Transverse colon (tissue), 4 donors: ENCODE measurements around the gene TIMM29. TPM values are rescaled to one million over a fixed set of nuclear protein-coding genes. Genes with fewer than 3 reads are reported as not detected.

Experiments
- DNase-seq: peaks from one replicate; pipeline ENCODE4 v3.0.0-alpha.2; 2019
- H3K27ac ChIP-seq, 4 donors: fragments of 200-600 bp; sonication (generic); 2 replicates each; pipeline ENCODE4 v1.5.1; 2016 to 2018; ENCODE audit warnings: inconsistent platforms in 4 of 4
- H3K27me3 ChIP-seq: fragments of 200-600 bp; sonication (generic); 2 replicates; pipeline ENCODE4 v1.5.1; 2017; ENCODE audit warnings: inconsistent platforms
- H3K36me3 ChIP-seq, 4 donors: fragments of 200-600 bp; sonication (generic); 2 replicates each; pipeline ENCODE4 v1.5.1; 2017 to 2019; ENCODE audit warnings: inconsistent platforms in 4 of 4
- H3K4me1 ChIP-seq, 4 donors: fragments of 200-600 bp; sonication (generic); 2 replicates each; pipeline ENCODE4 v1.5.1; 2017 to 2020; ENCODE audit warnings: inconsistent platforms in 4 of 4
- H3K4me3 ChIP-seq, 4 donors: fragments of 200-600 bp; sonication (generic); 1 replicate in 1 of 4; 2 replicates in 3 of 4; pipeline versions ENCODE4 v1.5.1 to v1.6.1; 2017 to 2019; ENCODE audit warnings: inconsistent platforms in 4 of 4
- H3K9me3 ChIP-seq, 2 donors: fragments of 200-600 bp; sonication (generic); 2 replicates each; pipeline ENCODE4 v1.5.1; 2017 to 2019; ENCODE audit warnings: inconsistent platforms in 2 of 2
- EP300 ChIP-seq: sonication (generic); formaldehyde crosslinking; IDR thresholded peaks from one replicate; pipeline ENCODE4 v1.6.1; 2017; ENCODE audit warnings: antibody characterized with exemption, low read depth
- POLR2A ChIP-seq: fragments of 450-650 bp; IDR thresholded peaks from one replicate; pipeline ENCODE4 v1.6.1; 2016; ENCODE audit warnings: antibody characterized with exemption, mild to moderate bottlenecking, moderate library complexity
- POLR2AphosphoS5 ChIP-seq, 3 donors: sonication (generic); formaldehyde crosslinking; IDR thresholded peaks; one replicate each; pipeline ENCODE4 v1.6.1; 2016; ENCODE audit warnings: antibody characterized with exemption in 3 of 3
- WGBS, 2 donors: methylation state at CpG; one replicate each; pipeline ENCODE4 v1.1.5; 2018; ENCODE audit warnings: low coverage in 1 of 2; 5-methylcytosine and 5-hydroxymethylcytosine counted together
- in situ Hi-C, 4 donors: fragments of 200-750 bp; cut with MboI; loops; one replicate each; pipeline versions ENCODE4 v1.15.0 to v1.15.1; 2017; ENCODE audit warnings: low sequenced_read_pairs in 3 of 4, low pct_ligation_motif_present in 1 of 4, low pct_unique_long_range_greater_than_20kb in 1 of 4
- intact Hi-C: fragments of 100-400 bp; cut with DNase I; formaldehyde crosslinking; loops from one replicate; pipeline ENCODE4 v1.15.1; 2023; ENCODE audit warnings: low total_unique reads
- total RNA-seq, 4 donors: library from RNA; depleted of rRNA; stranded (reverse); fragments of >200 nt; gene quantifications; one replicate each; pipeline ENCODE4 v1.1.0, GENCODE V29; 2016
- TF ChIP-seq, protein P1 (sequence below), 5 experiments: fragments of 200-600 bp in 3 of 5; fragments of 450-650 bp in 2 of 5; sonication (generic) in 3 of 5; IDR thresholded peaks; 1 replicate in 2 of 5; 2 replicates in 3 of 5; pipeline ENCODE4 v1.5.1; 2016 to 2017; ENCODE audit warnings: antibody characterized with exemption in 5 of 5, inconsistent platforms in 3 of 5, mild to moderate bottlenecking in 2 of 5, moderate library complexity in 1 of 5

Gene TIMM29
- total RNA-seq, 4 donors from 2014 or later, result 40.0 to 45.3 (median 43.2) TPM

DNA sequence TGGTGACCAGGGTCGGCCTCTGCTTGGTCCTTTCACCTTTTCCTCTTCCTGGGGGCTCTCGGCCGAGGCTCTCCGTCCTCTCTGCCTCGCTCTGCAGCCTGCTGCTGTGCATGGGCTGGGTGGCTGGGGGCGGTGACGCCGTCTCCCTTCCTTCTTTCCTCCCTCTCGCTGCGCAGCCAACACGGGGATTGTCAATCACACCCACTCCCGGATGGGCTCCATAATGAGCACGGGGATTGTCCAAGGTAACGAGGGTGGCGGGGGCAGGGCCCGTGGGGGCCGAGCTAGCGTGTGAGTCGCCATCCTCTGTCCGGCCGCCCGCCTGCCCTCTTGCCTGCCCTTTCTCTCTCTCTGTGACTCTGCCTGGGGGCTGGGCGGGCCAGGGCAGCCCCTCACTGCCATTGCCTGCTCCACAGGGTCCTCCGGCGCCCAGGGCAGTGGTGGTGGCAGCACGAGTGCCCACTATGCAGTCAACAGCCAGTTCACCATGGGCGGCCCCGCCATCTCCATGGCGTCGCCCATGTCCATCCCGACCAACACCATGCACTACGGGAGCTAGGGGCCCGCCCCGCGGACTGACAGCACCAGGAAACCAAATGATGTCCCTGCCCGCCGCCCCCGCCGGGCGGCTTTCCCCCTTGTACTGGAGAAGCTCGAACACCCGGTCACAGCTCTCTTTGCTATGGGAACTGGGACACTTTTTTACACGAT, 7.3 kb upstream of the TIMM29 start:
- Histone ChIP-seq H3K9me3 (no peaks in the 10 kb centered on the region), H3K27me3 (no peaks in the 10 kb centered on the region), H3K4me3 (no peak overlapping the region), H3K36me3 (peaks cover 0 to 18% (median 6%) of the 10 kb centered on the region in 4 donors), H3K4me1 (no peaks in the 10 kb centered on the region), H3K27ac (no peak overlapping the region)
- no peak for TF ChIP-seq EP300
- no peak for DNase-seq
- intact Hi-C loops, result loop anchor here (10.0 kb wide), 1 partner anchor 47 kb away; the partner anchor contains the start of gene CARM1
- WGBS, 2 donors, result 89% methylated on average over 43 of the region's 43 CpGs; no CpG with 5 or more reads in 1 of the 2 donors
- in situ Hi-C loops, result no loop called here

DNA sequence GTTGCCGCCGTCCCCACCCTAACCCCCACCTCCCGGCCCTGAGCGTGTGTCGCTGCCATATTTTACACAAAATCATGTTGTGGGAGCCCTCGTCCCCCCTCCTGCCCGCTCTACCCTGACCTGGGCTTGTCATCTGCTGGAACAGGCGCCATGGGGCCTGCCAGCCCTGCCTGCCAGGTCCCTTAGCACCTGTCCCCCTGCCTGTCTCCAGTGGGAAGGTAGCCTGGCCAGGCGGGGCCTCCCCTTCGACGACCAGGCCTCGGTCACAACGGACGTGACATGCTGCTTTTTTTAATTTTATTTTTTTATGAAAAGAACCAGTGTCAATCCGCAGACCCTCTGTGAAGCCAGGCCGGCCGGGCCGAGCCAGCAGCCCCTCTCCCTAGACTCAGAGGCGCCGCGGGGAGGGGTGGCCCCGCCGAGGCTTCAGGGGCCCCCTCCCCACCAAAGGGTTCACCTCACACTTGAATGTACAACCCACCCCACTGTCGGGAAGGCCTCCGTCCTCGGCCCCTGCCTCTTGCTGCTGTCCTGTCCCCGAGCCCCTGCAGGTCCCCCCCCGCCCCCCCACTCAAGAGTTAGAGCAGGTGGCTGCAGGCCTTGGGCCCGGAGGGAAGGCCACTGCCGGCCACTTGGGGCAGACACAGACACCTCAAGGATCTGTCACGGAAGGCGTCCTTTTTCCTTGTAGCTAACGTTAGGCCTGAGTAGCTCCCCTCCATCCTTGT, 6.5 kb upstream of the TIMM29 start:
- peaks cover 0 to 18% (median 6%) of the 10 kb centered on the region in 4 donors for H3K36me3 ChIP-seq
- no peaks in the 10 kb centered on the region for H3K9me3 ChIP-seq
- H3K27me3 ChIP-seq, result no peaks in the 10 kb centered on the region
- in situ Hi-C loops, result no loop called here
- no peak for TF ChIP-seq EP300
- TF ChIP-seq, protein P1, sequence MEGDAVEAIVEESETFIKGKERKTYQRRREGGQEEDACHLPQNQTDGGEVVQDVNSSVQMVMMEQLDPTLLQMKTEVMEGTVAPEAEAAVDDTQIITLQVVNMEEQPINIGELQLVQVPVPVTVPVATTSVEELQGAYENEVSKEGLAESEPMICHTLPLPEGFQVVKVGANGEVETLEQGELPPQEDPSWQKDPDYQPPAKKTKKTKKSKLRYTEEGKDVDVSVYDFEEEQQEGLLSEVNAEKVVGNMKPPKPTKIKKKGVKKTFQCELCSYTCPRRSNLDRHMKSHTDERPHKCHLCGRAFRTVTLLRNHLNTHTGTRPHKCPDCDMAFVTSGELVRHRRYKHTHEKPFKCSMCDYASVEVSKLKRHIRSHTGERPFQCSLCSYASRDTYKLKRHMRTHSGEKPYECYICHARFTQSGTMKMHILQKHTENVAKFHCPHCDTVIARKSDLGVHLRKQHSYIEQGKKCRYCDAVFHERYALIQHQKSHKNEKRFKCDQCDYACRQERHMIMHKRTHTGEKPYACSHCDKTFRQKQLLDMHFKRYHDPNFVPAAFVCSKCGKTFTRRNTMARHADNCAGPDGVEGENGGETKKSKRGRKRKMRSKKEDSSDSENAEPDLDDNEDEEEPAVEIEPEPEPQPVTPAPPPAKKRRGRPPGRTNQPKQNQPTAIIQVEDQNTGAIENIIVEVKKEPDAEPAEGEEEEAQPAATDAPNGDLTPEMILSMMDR (IDR thresholded peaks at IDR 0.05), result no peak
- TF ChIP-seq POLR2A, result no peak
- no peak for TF ChIP-seq POLR2AphosphoS5 (IDR thresholded peaks at IDR 0.05)
- H3K4me3 ChIP-seq, result no peak overlapping the region
- DNase-seq, result no peak
- peaks cover 0 to 4% (median under 1%) of the 10 kb centered on the region in 4 donors for H3K4me1 ChIP-seq
- H3K27ac ChIP-seq, result no peak overlapping the region
- intact Hi-C loops, result loop anchor here (2.0 to 10.0 kb wide), 2 partner anchors 47 to 77 kb away; partner anchors contain the start of gene CARM1
- 79% methylated on average over 33 of the region's 33 CpGs; no CpG with 5 or more reads in 1 of the 2 donors for WGBS, 2 donors

DNA sequence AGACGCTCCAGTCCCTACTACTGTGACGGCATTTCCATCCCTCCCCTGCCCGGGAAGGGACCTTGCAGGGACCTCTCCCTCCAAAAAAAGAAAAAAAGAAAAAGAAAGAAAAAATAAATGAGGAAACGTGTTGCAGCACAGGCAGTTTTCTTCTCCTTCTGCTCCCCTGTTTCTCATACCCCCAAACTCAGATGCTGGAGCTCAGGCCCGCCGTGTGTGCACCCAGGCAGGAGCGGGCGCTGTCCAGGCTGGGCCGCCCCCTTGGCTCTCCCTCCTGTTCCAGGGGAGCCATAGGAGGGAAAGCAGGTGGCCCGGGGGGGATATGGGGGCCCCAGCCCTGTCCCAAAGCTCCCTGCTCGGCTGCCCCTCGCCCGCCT, 6.0 kb upstream of the TIMM29 start:
- Histone ChIP-seq H3K36me3 (peaks cover 0 to 18% (median 6%) of the 10 kb centered on the region in 4 donors), H3K4me1 (peaks cover 3 to 10% (median 6%) of the 10 kb centered on the region in 4 donors), H3K27me3 (no peaks in the 10 kb centered on the region), H3K27ac (no peak overlapping the region), H3K9me3 (no peaks in the 10 kb centered on the region), H3K4me3 (no peak overlapping the region)
- intact Hi-C loops, result loop anchor here (2.0 to 10.0 kb wide), 2 partner anchors 48 to 78 kb away; partner anchors contain the start of gene CARM1
- in situ Hi-C loops, result no loop called here
- no peak for DNase-seq
- 80 to 86% methylated on average over 3 to 13 of the region's 13 CpGs for WGBS, 2 donors
- no peak for TF ChIP-seq POLR2A
- TF ChIP-seq, protein P1 (IDR thresholded peaks at IDR 0.05), result no peak
- no peak for TF ChIP-seq POLR2AphosphoS5 (IDR thresholded peaks at IDR 0.05)
- no peak for TF ChIP-seq EP300

DNA sequence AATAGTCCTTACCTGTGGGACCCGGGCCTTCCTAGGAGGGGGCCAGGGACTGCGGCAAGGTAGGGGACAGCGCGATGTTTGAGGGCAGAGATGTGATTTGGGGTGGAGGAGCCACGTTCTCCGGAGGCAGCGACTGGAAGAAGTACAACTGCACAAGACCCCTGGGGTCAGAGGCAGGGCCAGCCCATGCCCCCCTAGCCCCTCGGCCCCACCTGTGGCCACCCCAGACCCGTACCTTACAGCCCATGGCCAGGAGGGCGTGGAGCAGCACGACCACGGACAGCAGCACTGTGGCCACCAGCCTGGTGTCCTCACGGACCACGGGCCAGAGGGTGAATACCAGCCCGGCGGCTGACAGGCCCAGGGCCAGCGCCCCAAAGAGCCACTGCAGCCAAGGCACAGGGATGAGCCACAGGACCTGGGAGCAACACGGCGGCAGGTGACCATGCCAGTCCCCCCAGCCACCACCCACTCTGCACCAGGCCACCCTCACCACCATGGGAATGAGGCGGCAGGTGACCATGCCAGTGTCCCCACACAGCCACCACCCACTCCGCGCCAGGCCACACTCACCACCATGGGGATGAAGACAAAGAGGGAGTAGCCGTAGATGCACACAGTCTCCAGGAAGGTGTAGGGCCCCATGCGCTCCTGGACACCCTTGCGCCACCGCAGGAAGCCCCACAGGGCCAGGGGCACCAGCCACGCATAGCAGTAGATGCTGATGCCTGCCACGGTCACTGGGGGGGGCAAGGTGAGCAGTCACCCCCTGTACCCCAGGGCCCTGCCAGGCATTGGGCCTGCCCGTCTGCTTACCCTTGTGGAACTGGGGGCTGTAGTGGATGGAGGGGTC, 5.1 kb upstream of the TIMM29 start:
- H3K27me3 ChIP-seq, result no peaks in the 10 kb centered on the region
- no peak overlapping the region for H3K4me3 ChIP-seq
- peaks cover 6 to 16% (median 9%) of the 10 kb centered on the region in 4 donors for H3K4me1 ChIP-seq
- DNase-seq, result no peak
- no peaks in the 10 kb centered on the region for H3K9me3 ChIP-seq
- peaks cover 0 to 18% (median 6%) of the 10 kb centered on the region in 4 donors for H3K36me3 ChIP-seq
- intact Hi-C loops (loop anchor here (2.0 to 10.0 kb wide), 2 partner anchors 49 to 79 kb away; partner anchors contain the start of gene CARM1), in situ Hi-C loops (no loop called here)
- TF ChIP-seq EP300 (no peak), POLR2AphosphoS5 (IDR thresholded peaks at IDR 0.05) (no peak), POLR2A (no peak)
- TF ChIP-seq, protein P1 (IDR thresholded peaks at IDR 0.05), result no peak
- no peak overlapping the region for H3K27ac ChIP-seq
- 93% methylated on average over 27 of the region's 29 CpGs; no CpG with 5 or more reads in 1 of the 2 donors for WGBS, 2 donors
